ENCODE measurements around the gene BPIFB2. TPM values are rescaled to one million over a fixed set of nuclear protein-coding genes. Genes with fewer than 3 reads are reported as not detected.

BPIFB2 gene
- total and polyA plus RNA-seq, 2 donors from 2014 or later, result not detected

DNA sequence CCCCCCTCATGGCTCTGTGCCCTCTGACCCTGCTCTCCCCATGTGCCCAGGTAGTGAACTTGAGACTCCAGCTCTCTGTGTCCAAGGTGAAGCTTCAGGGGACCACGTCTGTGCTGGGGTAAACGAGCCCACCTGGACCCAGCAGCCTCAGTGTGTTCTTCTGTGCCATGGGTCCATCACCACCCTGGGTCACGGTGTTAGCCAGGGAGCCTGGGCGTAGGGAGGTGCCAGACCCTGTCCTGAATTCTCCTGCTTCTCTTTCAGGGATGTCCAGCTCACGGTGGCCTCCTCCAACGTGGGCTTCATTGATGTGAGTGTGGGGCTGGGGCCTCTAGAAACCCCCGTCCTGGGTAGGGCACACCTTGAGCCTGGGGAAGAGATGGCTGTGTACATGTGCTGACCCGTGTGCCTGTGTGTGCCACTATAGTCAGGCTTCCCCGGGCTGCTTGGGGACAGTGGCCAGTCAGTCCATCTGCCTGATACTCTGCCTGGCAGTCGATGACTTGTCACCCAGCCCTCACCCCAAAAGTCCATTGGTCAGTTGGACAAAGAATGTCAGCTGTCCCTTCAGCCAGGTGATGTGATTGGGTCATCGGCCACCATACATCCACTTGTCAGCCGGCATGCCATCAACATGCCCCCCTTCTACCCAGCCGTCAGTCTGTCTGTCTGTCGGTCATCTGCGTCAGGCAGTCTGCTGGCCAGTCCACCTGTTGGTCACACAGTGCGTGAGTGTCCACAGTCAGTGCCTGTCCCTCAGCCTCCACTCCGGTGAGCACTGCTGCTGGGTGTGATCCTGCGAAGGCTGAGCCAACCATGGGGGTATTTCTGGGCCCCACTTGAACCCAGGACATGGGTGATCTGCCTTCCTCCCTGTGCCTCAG is 13.0 kb downstream of the BPIFB2 start:
- Histone ChIP-seq H3K9me3 (ENCODE audit: control insufficient read depth in 2 of 3, insufficient read depth in 1 of 3, low read length in 3 of 3) (no peaks in the 10 kb centered on the region), H3K4me1 (ENCODE audit: control insufficient read depth in 2 of 3, insufficient read depth in 2 of 3, low read depth in 1 of 3, low read length in 3 of 3) (no peaks in the 10 kb centered on the region), H3K36me3 (ENCODE audit: control insufficient read depth in 2 of 3, insufficient read depth in 3 of 3, low read length in 3 of 3) (no peaks in the 10 kb centered on the region), H3K27ac (ENCODE audit: low read depth in 2 of 2, low read length in 2 of 2) (no peak overlapping the region), H3K9ac (ENCODE audit: low read length in 3 of 3) (no peak overlapping the region), H3K4me3 (ENCODE audit: low read length in 3 of 3) (no peak overlapping the region), H3K27me3 (ENCODE audit: control insufficient read depth, insufficient read depth, low read length) (no peaks in the 10 kb centered on the region)
- DNase-seq, result no peak
- no peak for FAIRE-seq
- intact Hi-C loops (cut with DNase I), result no loop called here
- TF ChIP-seq, protein P1, sequence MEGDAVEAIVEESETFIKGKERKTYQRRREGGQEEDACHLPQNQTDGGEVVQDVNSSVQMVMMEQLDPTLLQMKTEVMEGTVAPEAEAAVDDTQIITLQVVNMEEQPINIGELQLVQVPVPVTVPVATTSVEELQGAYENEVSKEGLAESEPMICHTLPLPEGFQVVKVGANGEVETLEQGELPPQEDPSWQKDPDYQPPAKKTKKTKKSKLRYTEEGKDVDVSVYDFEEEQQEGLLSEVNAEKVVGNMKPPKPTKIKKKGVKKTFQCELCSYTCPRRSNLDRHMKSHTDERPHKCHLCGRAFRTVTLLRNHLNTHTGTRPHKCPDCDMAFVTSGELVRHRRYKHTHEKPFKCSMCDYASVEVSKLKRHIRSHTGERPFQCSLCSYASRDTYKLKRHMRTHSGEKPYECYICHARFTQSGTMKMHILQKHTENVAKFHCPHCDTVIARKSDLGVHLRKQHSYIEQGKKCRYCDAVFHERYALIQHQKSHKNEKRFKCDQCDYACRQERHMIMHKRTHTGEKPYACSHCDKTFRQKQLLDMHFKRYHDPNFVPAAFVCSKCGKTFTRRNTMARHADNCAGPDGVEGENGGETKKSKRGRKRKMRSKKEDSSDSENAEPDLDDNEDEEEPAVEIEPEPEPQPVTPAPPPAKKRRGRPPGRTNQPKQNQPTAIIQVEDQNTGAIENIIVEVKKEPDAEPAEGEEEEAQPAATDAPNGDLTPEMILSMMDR (IDR thresholded peaks at IDR 0.05; ENCODE audit: borderline replicate concordance, extremely low read depth, insufficient read depth), result no peak

DNA sequence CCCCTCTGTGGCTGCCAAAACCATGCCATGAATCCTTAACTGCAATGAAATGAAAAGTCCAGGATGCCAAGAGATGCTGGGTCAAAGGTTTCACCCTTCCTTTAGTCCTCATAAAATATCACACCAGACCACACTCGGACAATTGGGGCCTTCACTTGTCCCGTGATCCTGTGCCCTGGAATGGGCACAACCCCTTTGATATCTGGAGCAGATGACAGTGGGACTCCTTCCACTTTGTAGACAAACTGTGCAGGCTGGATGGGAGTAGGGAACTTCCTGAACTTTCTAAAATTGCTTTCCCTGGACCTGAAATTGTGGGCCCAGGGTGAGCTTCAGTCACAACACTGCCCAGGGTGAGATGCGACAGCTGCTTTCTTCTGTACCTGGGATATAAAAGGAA is 14.4 kb downstream of the BPIFB2 start:
- H3K27me3 ChIP-seq (ENCODE audit: control insufficient read depth, insufficient read depth, low read length), result no peaks in the 10 kb centered on the region
- DNase-seq, result no peak
- no peak overlapping the region for H3K4me3 ChIP-seq (ENCODE audit: low read length in 3 of 3)
- TF ChIP-seq, protein P1 (IDR thresholded peaks at IDR 0.05; ENCODE audit: borderline replicate concordance, extremely low read depth, insufficient read depth), result no peak
- intact Hi-C loops (cut with DNase I), result no loop called here
- no peak overlapping the region for H3K9ac ChIP-seq (ENCODE audit: low read length in 3 of 3)
- FAIRE-seq, result no peak
- H3K27ac ChIP-seq (ENCODE audit: low read depth in 2 of 2, low read length in 2 of 2), result no peak overlapping the region
- H3K36me3 ChIP-seq (ENCODE audit: control insufficient read depth in 2 of 3, insufficient read depth in 3 of 3, low read length in 3 of 3), result no peaks in the 10 kb centered on the region
- no peaks in the 10 kb centered on the region for H3K4me1 ChIP-seq (ENCODE audit: control insufficient read depth in 2 of 3, insufficient read depth in 2 of 3, low read depth in 1 of 3, low read length in 3 of 3)
- no peaks in the 10 kb centered on the region for H3K9me3 ChIP-seq (ENCODE audit: control insufficient read depth in 2 of 3, insufficient read depth in 1 of 3, low read length in 3 of 3)

DNA sequence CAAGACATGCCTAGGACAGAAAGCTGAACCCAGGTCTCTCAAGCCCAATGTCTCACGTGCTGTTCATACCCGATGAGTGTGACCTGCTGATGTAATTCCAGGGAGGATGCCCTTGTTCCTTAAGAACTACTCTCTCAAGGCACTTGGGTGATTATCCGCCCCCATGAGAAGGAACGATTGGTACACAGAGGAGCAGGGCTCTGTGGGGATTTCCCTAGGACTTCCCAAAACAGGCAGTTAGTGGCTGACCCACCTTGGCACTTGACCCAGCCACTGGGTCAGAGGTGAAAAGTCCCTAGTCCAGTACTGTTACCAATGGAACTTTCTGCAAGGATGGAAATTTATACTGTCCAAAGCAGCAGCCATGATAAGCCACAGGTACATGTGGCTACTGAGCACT is 14.8 kb downstream of the BPIFB2 start:
- TF ChIP-seq, protein P1 (IDR thresholded peaks at IDR 0.05; ENCODE audit: borderline replicate concordance, extremely low read depth, insufficient read depth), result no peak
- Histone ChIP-seq H3K27me3 (ENCODE audit: control insufficient read depth, insufficient read depth, low read length) (no peaks in the 10 kb centered on the region), H3K9me3 (ENCODE audit: control insufficient read depth in 2 of 3, insufficient read depth in 1 of 3, low read length in 3 of 3) (no peaks in the 10 kb centered on the region), H3K27ac (ENCODE audit: low read depth in 2 of 2, low read length in 2 of 2) (no peak overlapping the region), H3K36me3 (ENCODE audit: control insufficient read depth in 2 of 3, insufficient read depth in 3 of 3, low read length in 3 of 3) (no peaks in the 10 kb centered on the region), H3K4me3 (ENCODE audit: low read length in 3 of 3) (no peak overlapping the region), H3K9ac (ENCODE audit: low read length in 3 of 3) (no peak overlapping the region), H3K4me1 (ENCODE audit: control insufficient read depth in 2 of 3, insufficient read depth in 2 of 3, low read depth in 1 of 3, low read length in 3 of 3) (no peaks in the 10 kb centered on the region)
- FAIRE-seq, result no peak
- DNase-seq, result no peak
- intact Hi-C loops (cut with DNase I), result no loop called here
